ENCODE data around the gene DCBLD1.

DNA sequence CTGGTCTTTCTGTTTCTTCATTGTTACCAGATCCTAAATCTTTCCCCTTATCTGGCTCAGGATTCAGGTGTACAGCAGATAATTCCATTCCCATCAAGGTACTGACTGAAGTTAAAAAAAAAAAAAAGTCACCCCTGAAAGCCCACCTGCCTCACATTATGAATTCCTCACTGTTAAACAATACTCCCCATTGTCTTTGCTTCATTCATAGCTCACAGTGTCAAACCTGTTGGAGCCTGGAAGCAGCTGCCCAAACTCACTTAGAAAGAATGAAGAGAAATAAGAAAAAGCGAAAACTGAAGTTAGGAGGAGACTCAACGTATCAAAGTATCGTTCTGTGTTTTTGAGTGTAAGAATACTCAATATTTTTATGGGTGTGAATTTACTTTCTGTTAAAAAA, 1.8 kb upstream of the DCBLD1 start:
- TF ChIP-seq POLR2AphosphoS5 (IDR thresholded peaks at IDR 0.05; ENCODE audit: low read depth, low read length) (no peak), TAF1 (IDR thresholded peaks at IDR 0.05; ENCODE audit: borderline replicate concordance, low read depth, low read length) (no peak)

Data from GM12892 (cell line).